Mammary epithelial cell (primary cell): ENCODE data around the gene KLF2.

ENCODE experiments used
- CTCF ChIP-seq, 2 donors: IDR thresholded peaks in 1 of 2; conservative IDR thresholded peaks in 1 of 2; 2 replicates each; pipeline ENCODE4 v1.5.1; 2011 to 2012; ENCODE audit warnings: inconsistent platforms in 2 of 2, low read length in 2 of 2, mild to moderate bottlenecking in 2 of 2, control low read depth in 1 of 2, low read depth in 1 of 2; ENCODE audit not compliant: insufficient read depth in 1 of 2; ENCODE audit errors: extremely low read depth in 1 of 2
- EZH2 ChIP-seq: IDR thresholded peaks from 2 replicates; pipeline ENCODE4 v1.6.1; 2012; ENCODE audit warnings: low read length, inconsistent platforms, borderline replicate concordance

- TF ChIP-seq CTCF (conservative IDR thresholded peaks at IDR 0.05 in 1 of 2, IDR thresholded peaks at IDR 0.05 in 1 of 2; ENCODE audit: extremely low read depth in 1 of 2, insufficient read depth in 1 of 2, low read depth in 1 of 2, low read length in 2 of 2) (no peak), EZH2 (no peak)
Measured at GRCh38 chr19:16373532-16373931, 48.9 kb downstream of the KLF2 start.
